Chondrocyte (in vitro differentiated cells): Measurements from ENCODE around the gene ADCY10. TPM values are rescaled to one million over a fixed set of nuclear protein-coding genes. Genes with fewer than 3 reads are reported as not detected.
"Not testable (repeated sequence)": the region's sequence is repeated elsewhere in the genome, so short reads cannot be mapped to it uniquely, and the experiment has no call there.

Experiments
- DNase-seq: peaks from one replicate; pipeline ENCODE4 v3.0.0; 2021; ENCODE audit warnings: mixed read lengths, low spot score
- H3K27ac Mint-ChIP-seq: one replicate; pipeline ENCODE4 v1.8.0; 2021; ENCODE audit warnings: mild to moderate bottlenecking, moderate library complexity, mixed read lengths; ENCODE audit not compliant: unreplicated experiment
- H3K27me3 Mint-ChIP-seq: 2 replicates; pipeline ENCODE4 v1.8.0; 2021; ENCODE audit warnings: low read depth, mixed read lengths
- H3K36me3 Mint-ChIP-seq: 2 replicates; pipeline ENCODE4 v1.8.0; 2021; ENCODE audit warnings: low read depth, mixed read lengths
- H3K4me1 Mint-ChIP-seq: 2 replicates; pipeline ENCODE4 v1.8.0; 2021; ENCODE audit warnings: low read depth, mild to moderate bottlenecking, mixed read lengths
- H3K4me3 Mint-ChIP-seq: one replicate; pipeline ENCODE4 v1.8.0; 2021; ENCODE audit warnings: mild to moderate bottlenecking, moderate library complexity, mixed read lengths; ENCODE audit not compliant: unreplicated experiment
- H3K9me3 Mint-ChIP-seq: 2 replicates; pipeline ENCODE4 v1.8.0; 2021; ENCODE audit warnings: low read depth, mixed read lengths
- total RNA-seq: library from RNA; stranded (reverse); gene quantifications from 3 replicates; pipeline ENCODE4 v1.2.1, GENCODE V29; 2021
- TF ChIP-seq, protein P1 (sequence below): fragments of 200-600 bp; sonication (generic); IDR thresholded peaks from 2 replicates; pipeline ENCODE4 v1.5.0; 2021; ENCODE audit warnings: antibody characterized with exemption, mild to moderate bottlenecking, moderate library complexity

Gene ADCY10
- total RNA-seq, 1 donor from 2014 or later = 0.07 TPM

DNA sequence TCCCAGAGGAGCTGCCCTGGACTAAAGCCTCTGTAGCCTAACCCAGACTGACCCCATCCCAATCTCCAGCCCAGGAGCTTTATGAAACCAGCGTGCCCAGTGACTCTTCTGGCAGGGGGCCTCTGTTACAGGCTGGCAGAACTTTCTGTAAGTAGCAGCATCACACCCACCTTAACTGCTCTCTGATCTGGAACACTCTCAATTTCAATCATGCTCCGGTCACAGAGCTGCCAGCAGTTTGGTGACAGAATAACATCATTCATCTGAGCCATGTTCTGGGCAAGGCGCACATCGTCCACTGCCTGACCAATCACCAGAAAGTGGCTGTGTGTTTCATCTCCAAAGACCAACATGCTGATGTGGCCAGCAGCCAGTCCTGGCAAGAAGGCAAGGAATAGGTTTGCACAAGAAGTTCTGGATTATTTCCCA lies 14.7 kb downstream of the ADCY10 start:
- no peak for DNase-seq
- no peaks in the 10 kb centered on the region for H3K27me3 Mint-ChIP-seq
- H3K9me3 Mint-ChIP-seq = no peaks in the 10 kb centered on the region

DNA sequence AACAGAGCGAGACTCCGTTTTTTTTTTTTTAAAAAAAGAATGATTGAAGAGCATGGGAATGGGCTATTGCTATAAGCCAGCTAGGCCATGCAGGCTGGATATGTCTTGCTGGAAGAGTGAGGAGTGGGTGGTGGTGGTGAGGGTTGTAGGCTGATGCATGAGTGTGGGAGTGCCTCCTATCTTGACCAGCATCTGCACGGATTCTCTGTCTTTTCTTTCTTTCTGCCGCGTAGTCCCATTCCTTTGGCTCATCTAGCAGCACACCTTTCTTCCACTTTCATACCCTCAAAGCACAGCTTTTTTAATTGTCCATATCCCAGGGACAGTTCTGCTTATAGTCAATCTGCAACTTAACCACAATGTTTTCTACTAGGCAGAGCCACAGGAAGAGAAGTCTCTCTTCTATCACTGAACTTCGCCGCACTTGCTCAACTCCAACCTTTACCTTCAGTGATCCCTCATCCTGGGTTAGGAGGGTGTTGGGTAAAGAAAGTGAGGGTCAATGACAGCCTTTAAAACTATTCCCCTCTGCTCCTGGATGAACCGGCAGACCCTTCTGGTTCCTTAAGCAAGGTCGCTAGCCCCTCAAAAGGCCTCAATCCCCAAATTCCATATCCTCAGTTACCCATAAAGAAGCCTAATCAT lies 15.2 kb downstream of the ADCY10 start:
- no peak for DNase-seq
- Mint-ChIP-seq H3K36me3 (no peaks in the 10 kb centered on the region), H3K4me1 (no peaks in the 10 kb centered on the region), H3K27ac (no peak overlapping the region), H3K27me3 (no peaks in the 10 kb centered on the region), H3K9me3 (no peaks in the 10 kb centered on the region), H3K4me3 (no peak overlapping the region)
- TF ChIP-seq, protein P1, sequence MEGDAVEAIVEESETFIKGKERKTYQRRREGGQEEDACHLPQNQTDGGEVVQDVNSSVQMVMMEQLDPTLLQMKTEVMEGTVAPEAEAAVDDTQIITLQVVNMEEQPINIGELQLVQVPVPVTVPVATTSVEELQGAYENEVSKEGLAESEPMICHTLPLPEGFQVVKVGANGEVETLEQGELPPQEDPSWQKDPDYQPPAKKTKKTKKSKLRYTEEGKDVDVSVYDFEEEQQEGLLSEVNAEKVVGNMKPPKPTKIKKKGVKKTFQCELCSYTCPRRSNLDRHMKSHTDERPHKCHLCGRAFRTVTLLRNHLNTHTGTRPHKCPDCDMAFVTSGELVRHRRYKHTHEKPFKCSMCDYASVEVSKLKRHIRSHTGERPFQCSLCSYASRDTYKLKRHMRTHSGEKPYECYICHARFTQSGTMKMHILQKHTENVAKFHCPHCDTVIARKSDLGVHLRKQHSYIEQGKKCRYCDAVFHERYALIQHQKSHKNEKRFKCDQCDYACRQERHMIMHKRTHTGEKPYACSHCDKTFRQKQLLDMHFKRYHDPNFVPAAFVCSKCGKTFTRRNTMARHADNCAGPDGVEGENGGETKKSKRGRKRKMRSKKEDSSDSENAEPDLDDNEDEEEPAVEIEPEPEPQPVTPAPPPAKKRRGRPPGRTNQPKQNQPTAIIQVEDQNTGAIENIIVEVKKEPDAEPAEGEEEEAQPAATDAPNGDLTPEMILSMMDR = no peak

More for the DNA sequence above, 14.7 kb downstream of the ADCY10 start:
- H3K4me1 Mint-ChIP-seq = peaks cover 1% of the 10 kb centered on the region
- no peak overlapping the region for H3K4me3 Mint-ChIP-seq
- no peak overlapping the region for H3K27ac Mint-ChIP-seq
- no peaks in the 10 kb centered on the region for H3K36me3 Mint-ChIP-seq
- TF ChIP-seq, protein P1 = no peak

DNA sequence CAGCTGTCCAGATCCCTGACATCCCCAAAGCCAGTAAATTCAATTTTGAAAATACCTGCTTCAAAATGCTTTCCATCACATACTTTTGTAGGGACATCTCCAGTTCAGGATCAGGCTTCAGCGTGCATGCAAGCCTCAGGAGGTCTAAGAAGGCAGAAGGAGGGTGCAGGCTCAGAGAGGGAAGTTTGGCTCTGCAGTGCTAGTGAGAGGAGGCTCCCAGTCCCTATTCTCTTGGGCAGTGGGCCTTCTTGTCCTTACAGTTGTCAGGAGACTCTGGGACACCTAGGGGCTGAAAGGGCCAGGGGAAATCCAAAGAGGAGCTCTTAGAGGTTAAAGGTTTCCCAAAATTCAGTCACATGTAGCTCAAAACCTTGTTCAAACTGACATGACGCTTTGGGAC lies 20.1 kb downstream of the ADCY10 start:
- H3K27me3 Mint-ChIP-seq = no peaks in the 10 kb centered on the region
- no peak overlapping the region for H3K27ac Mint-ChIP-seq
- DNase-seq = no peak
- no peak overlapping the region for H3K4me3 Mint-ChIP-seq
- no peaks in the 10 kb centered on the region for H3K4me1 Mint-ChIP-seq
- H3K9me3 Mint-ChIP-seq = no peaks in the 10 kb centered on the region
- H3K36me3 Mint-ChIP-seq = no peaks in the 10 kb centered on the region
- TF ChIP-seq, protein P1 = no peak

DNA sequence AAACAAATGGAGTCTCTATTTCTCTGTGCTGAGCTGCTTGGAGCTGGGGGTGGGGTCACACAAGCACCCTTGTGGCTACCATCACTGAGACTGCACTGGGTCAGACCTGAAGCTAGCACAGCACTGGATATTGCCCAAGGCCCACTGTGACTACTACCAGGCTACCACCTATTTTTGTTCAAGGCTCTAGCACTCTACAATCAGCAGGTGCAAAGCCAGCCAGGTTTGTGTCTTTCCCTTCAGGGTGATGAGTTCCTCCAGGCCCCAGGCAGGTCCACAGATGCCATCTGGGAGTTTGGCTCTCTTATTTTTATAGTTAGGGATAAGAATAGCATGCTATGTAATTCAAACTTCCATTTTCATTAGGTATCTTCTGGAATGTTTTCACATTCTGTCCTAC lies 23.5 kb downstream of the ADCY10 start:
- no peak overlapping the region for H3K4me3 Mint-ChIP-seq
- H3K9me3 Mint-ChIP-seq = peaks cover 3% of the 10 kb centered on the region
- H3K4me1 Mint-ChIP-seq = no peaks in the 10 kb centered on the region
- TF ChIP-seq, protein P1 = no peak
- no peak for DNase-seq
- no peaks in the 10 kb centered on the region for H3K27me3 Mint-ChIP-seq
- H3K27ac Mint-ChIP-seq = no peak overlapping the region
- H3K36me3 Mint-ChIP-seq = peaks cover 2% of the 10 kb centered on the region

DNA sequence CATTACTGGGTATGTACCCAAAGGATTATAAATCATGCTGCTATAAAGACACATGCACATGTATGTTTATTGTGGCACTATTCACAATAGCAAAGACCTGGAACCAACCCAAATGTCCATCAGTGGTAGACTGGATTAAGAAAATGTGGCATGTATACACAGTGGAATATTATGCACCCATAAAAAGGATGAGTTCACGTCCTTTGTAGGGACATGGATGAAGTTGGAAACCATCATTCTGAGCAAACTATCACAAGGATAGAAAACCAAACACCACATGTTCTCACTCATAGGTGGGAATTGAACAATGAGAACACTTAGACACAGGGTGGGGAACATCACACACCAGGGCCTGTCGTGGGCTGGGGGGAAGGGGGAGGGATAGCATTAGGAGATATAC lies 26.7 kb downstream of the ADCY10 start:
- not testable (repeated sequence) for H3K4me1 Mint-ChIP-seq, H3K36me3 Mint-ChIP-seq, H3K27me3 Mint-ChIP-seq, H3K27ac Mint-ChIP-seq, H3K9me3 Mint-ChIP-seq, H3K4me3 Mint-ChIP-seq, DNase-seq

DNA sequence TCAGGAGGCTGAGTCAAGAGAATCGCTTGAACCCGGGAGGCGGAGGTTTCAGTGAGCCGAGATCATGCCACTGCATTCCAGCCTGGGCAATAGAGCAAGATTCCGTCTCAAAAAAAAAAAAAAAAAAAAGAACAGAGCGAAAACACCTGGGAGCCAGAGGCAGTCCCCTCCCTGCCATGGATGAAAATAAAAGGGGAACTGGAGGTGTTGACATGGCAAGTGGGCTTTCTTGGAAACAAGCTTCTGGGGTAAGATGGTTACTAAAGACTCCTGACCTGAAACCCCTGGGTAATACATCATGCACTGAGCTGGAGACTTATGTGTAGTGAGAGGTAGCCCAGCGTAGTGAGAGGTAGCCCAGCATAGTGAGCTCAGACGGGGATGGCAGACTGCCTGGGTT lies 31.6 kb downstream of the ADCY10 start:
- TF ChIP-seq, protein P1 = no peak
- peaks cover 7% of the 10 kb centered on the region for H3K9me3 Mint-ChIP-seq
- DNase-seq = no peak
- H3K4me1 Mint-ChIP-seq = peaks cover 4% of the 10 kb centered on the region
- no peaks in the 10 kb centered on the region for H3K27me3 Mint-ChIP-seq
- no peak overlapping the region for H3K4me3 Mint-ChIP-seq
- H3K27ac Mint-ChIP-seq = no peak overlapping the region
- no peaks in the 10 kb centered on the region for H3K36me3 Mint-ChIP-seq
